H9 (cell line): Measurements from ENCODE around the gene SPRR4. TPM values are rescaled to one million over a fixed set of nuclear protein-coding genes. Genes with fewer than 3 reads are reported as not detected.

Experiments
- DNase-seq: peaks from one replicate; pipeline ENCODE4 v3.0.0-alpha.2; 2017
- H2AFZ ChIP-seq: one replicate; pipeline ENCODE4 v1.6.1; 2013; ENCODE audit warnings: mild to moderate bottlenecking, low read length, control low read depth, moderate library complexity
- H2AK5ac ChIP-seq: 2 replicates; pipeline ENCODE4 v1.6.1; 2013; ENCODE audit warnings: low read length, control low read depth, mixed read lengths; ENCODE audit not compliant: insufficient read length
- H2BK120ac ChIP-seq: one replicate; pipeline ENCODE4 v1.6.1; 2013; ENCODE audit warnings: low read depth, mild to moderate bottlenecking, low read length, control low read depth, inconsistent platforms; ENCODE audit not compliant: poor library complexity, severe bottlenecking
- H2BK12ac ChIP-seq: 2 replicates; pipeline ENCODE4 v1.6.1; 2013; ENCODE audit warnings: low read length, control low read depth, mixed read lengths, low read depth; ENCODE audit not compliant: insufficient read length
- H2BK15ac ChIP-seq: 2 replicates; pipeline ENCODE4 v1.6.1; 2013; ENCODE audit warnings: low read depth, low read length, control low read depth
- H2BK20ac ChIP-seq: one replicate; pipeline ENCODE4 v1.6.1; 2013; ENCODE audit warnings: low read depth, mild to moderate bottlenecking, low read length, control low read depth, inconsistent platforms; ENCODE audit not compliant: poor library complexity, severe bottlenecking
- H2BK5ac ChIP-seq: 2 replicates; pipeline ENCODE4 v1.6.1; 2013; ENCODE audit warnings: low read length, control low read depth, mixed read lengths; ENCODE audit not compliant: insufficient read length
- H3K14ac ChIP-seq: 2 replicates; pipeline ENCODE4 v1.6.1; 2013; ENCODE audit warnings: low read length, control low read depth; ENCODE audit not compliant: insufficient read depth
- H3K18ac ChIP-seq: 2 replicates; pipeline ENCODE4 v1.6.1; 2013; ENCODE audit warnings: low read depth, mild to moderate bottlenecking, mixed read lengths, low read length, control low read depth; ENCODE audit not compliant: insufficient read length
- H3K23ac ChIP-seq: 2 replicates; pipeline ENCODE4 v1.6.1; 2013; ENCODE audit warnings: low read length, control low read depth, mixed read lengths, low read depth; ENCODE audit not compliant: insufficient read length
- H3K23me2 ChIP-seq: 2 replicates; pipeline ENCODE4 v1.6.1; 2013; ENCODE audit warnings: low read depth, mild to moderate bottlenecking, mixed read lengths, low read length, control low read depth; ENCODE audit not compliant: insufficient read length, poor library complexity, severe bottlenecking
- H3K27ac ChIP-seq: 2 replicates; pipeline ENCODE4 v1.5.1; 2013; ENCODE audit warnings: low read length, control low read depth, mixed read lengths, low read depth; ENCODE audit not compliant: insufficient read length
- H3K27me3 ChIP-seq: 2 replicates; pipeline ENCODE4 v1.6.1; 2013; ENCODE audit warnings: low read length, control low read depth, inconsistent platforms; ENCODE audit not compliant: insufficient read depth
- H3K4ac ChIP-seq: 2 replicates; pipeline ENCODE4 v1.6.1; 2013; ENCODE audit warnings: low read depth, mild to moderate bottlenecking, control low read depth, inconsistent platforms, low read length, moderate library complexity
- H3K4me1 ChIP-seq: 2 replicates; pipeline ENCODE4 v1.6.1; 2013; ENCODE audit warnings: low read length, control low read depth, inconsistent platforms; ENCODE audit not compliant: insufficient read depth
- H3K4me2 ChIP-seq: 2 replicates; pipeline ENCODE4 v1.6.1; 2013; ENCODE audit warnings: low read length, control low read depth, mixed read lengths; ENCODE audit not compliant: insufficient read length, insufficient read depth
- H3K56ac ChIP-seq: 2 replicates; pipeline ENCODE4 v1.6.1; 2013; ENCODE audit warnings: low read depth, mild to moderate bottlenecking, mixed read lengths, low read length, control low read depth; ENCODE audit not compliant: insufficient read length
- H3K79me1 ChIP-seq: 2 replicates; pipeline ENCODE4 v1.6.1; 2013; ENCODE audit warnings: low read depth, mild to moderate bottlenecking, moderate library complexity, low read length, control low read depth, inconsistent platforms; ENCODE audit not compliant: insufficient read depth, poor library complexity, severe bottlenecking
- H3K79me2 ChIP-seq: 2 replicates; pipeline ENCODE4 v1.6.1; 2013; ENCODE audit warnings: low read length, control low read depth, inconsistent platforms; ENCODE audit not compliant: insufficient read depth
- H3K9ac ChIP-seq: 2 replicates; pipeline ENCODE4 v1.6.1; 2013; ENCODE audit warnings: low read length, control low read depth, mixed read lengths; ENCODE audit not compliant: insufficient read length; ENCODE audit errors: extremely low read depth
- H3K9me3 ChIP-seq: one replicate; pipeline ENCODE4 v1.6.1; 2013; ENCODE audit warnings: low read depth, low read length, inconsistent platforms; ENCODE audit not compliant: control insufficient read depth
- H3T11ph ChIP-seq: one replicate; pipeline ENCODE4 v1.6.1; 2013; ENCODE audit warnings: mild to moderate bottlenecking, low read length, control low read depth, inconsistent platforms
- H4K20me1 ChIP-seq: one replicate; pipeline ENCODE4 v1.6.1; 2013; ENCODE audit not compliant: control insufficient read depth, insufficient read length, insufficient read depth
- H4K5ac ChIP-seq: 2 replicates; pipeline ENCODE4 v1.6.1; 2013; ENCODE audit warnings: low read depth, mild to moderate bottlenecking, mixed read lengths, low read length, control low read depth; ENCODE audit not compliant: insufficient read length
- H4K8ac ChIP-seq: replicated peaks from 2 replicates; pipeline ENCODE4 v1.6.1; 2013; ENCODE audit warnings: low read length, control low read depth, mixed read lengths, low read depth; ENCODE audit not compliant: insufficient read length
- H4K91ac ChIP-seq: 2 replicates; pipeline ENCODE4 v1.6.1; 2013; ENCODE audit warnings: low read depth, mild to moderate bottlenecking, moderate library complexity, mixed read lengths, low read length, control low read depth; ENCODE audit not compliant: insufficient read length
- H3K27ac Mint-ChIP-seq, 3 experiments: 2 replicates in 2 of 3; 3 replicates in 1 of 3; pipeline ENCODE4 v1.8.0; 2020 to 2021; ENCODE audit warnings: mixed read lengths in 3 of 3, mild to moderate bottlenecking in 1 of 3, moderate library complexity in 1 of 3
- H3K27me3 Mint-ChIP-seq: 2 replicates; pipeline ENCODE4 v1.8.0; 2021; ENCODE audit warnings: low read depth, mild to moderate bottlenecking, moderate library complexity, mixed read lengths
- H3K36me3 Mint-ChIP-seq, 3 experiments: 2 replicates in 2 of 3; 3 replicates in 1 of 3; pipeline ENCODE4 v1.8.0; 2020 to 2021; ENCODE audit warnings: low read depth in 3 of 3, mixed read lengths in 3 of 3; ENCODE audit not compliant: insufficient read depth in 1 of 3
- H3K4me1 Mint-ChIP-seq, 2 experiments: 2 replicates each; pipeline ENCODE4 v1.8.0; 2020; ENCODE audit warnings: mixed read lengths in 2 of 2
- H3K4me3 Mint-ChIP-seq, 2 experiments: 2 replicates in 1 of 2; 3 replicates in 1 of 2; pipeline ENCODE4 v1.8.0; 2020 to 2021; ENCODE audit warnings: mild to moderate bottlenecking in 2 of 2, mixed read lengths in 2 of 2, moderate library complexity in 1 of 2
- H3K9me3 Mint-ChIP-seq, 2 experiments: 2 replicates in 1 of 2; 3 replicates in 1 of 2; pipeline ENCODE4 v1.8.0; 2020; ENCODE audit warnings: mild to moderate bottlenecking in 2 of 2, mixed read lengths in 2 of 2, moderate library complexity in 1 of 2
- CTCF ChIP-seq: fragments of 200-600 bp; sonication (generic); conservative IDR thresholded peaks from 3 replicates; pipeline ENCODE4 v1.8.0; 2021; ENCODE audit warnings: antibody characterized with exemption, mild to moderate bottlenecking
- WGBS: extraction: QIAGEN DNeasy Blood & Tissue Kit; methylation state at CpG from one replicate; pipeline ENCODE4 v1.1.7; 2013; ENCODE audit warnings: missing lambda C conversion rate, low lambda C conversion rate, mixed read lengths; ENCODE audit not compliant: insufficient read length; ENCODE audit errors: extremely low coverage; 5-methylcytosine and 5-hydroxymethylcytosine counted together
- total RNA-seq: library from RNA; stranded (reverse); gene quantifications from 2 replicates; pipeline ENCODE4 v1.2.1, GENCODE V29; 2021

SPRR4 gene
- total RNA-seq, 1 experiment from 2014 or later = not detected

DNA sequence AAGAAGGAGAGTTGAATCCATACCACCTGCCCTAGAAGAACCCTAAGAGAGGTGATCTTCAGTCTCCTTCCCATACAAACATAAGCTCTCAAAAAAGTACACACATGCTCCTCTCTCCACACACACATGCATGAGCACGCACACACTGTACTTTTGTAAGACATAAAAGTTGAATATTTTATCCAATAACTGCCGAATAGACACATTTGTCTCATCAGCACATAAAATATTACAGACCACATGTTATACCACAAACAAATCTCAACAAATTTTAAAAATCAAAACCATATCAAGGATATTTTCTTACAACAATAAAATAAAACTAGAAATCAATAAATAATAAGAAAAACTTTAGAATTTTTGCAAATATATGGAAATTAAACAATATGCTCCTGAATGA is 16.1 kb downstream of the SPRR4 start:
- no peaks in the 10 kb centered on the region for H3K9me3 ChIP-seq
- peaks cover 0 to 11% of the 10 kb centered on the region in 2 experiments; a peak in 3 of 5 replicates for H3K9me3 Mint-ChIP-seq
- no peak overlapping the region for H2BK5ac ChIP-seq
- H3K4me3 Mint-ChIP-seq = no peak overlapping the region
- H3K4me1 Mint-ChIP-seq = no peaks in the 10 kb centered on the region
- no peaks in the 10 kb centered on the region for H3K4me1 ChIP-seq
- H3K4me2 ChIP-seq = no peak overlapping the region
- no peak overlapping the region for H3K14ac ChIP-seq
- no peak overlapping the region for H3K56ac ChIP-seq
- no peak overlapping the region for H3K27ac Mint-ChIP-seq
- no peak overlapping the region for H2BK15ac ChIP-seq
- no peak overlapping the region for H3K27ac ChIP-seq
- H4K8ac ChIP-seq = no peak overlapping the region
- H2AFZ ChIP-seq = no peak overlapping the region
- H3K27me3 ChIP-seq = no peaks in the 10 kb centered on the region
- H3K36me3 Mint-ChIP-seq = no peaks in the 10 kb centered on the region
- H3K79me2 ChIP-seq = no peaks in the 10 kb centered on the region
- WGBS = no CpG with 5 or more reads among the region's 2 CpGs
- no peak overlapping the region for H2BK120ac ChIP-seq
- H2BK12ac ChIP-seq = no peak overlapping the region
- H3K79me1 ChIP-seq = no peaks in the 10 kb centered on the region
- H3K4ac ChIP-seq = no peak overlapping the region
- no peak overlapping the region for H3K9ac ChIP-seq
- H4K91ac ChIP-seq = no peak overlapping the region
- no peak for TF ChIP-seq CTCF
- no peaks in the 10 kb centered on the region for H4K20me1 ChIP-seq
- DNase-seq = no peak
- H2AK5ac ChIP-seq = no peak overlapping the region
- no peak overlapping the region for H4K5ac ChIP-seq
- H2BK20ac ChIP-seq = no peak overlapping the region
- H3T11ph ChIP-seq = no peak overlapping the region
- no peaks in the 10 kb centered on the region for H3K23me2 ChIP-seq
- H3K18ac ChIP-seq = no peak overlapping the region
- H3K27me3 Mint-ChIP-seq = peaks cover 20% of the 10 kb centered on the region
- no peak overlapping the region for H3K23ac ChIP-seq
